HCT116 (cell line): ENCODE measurements around the gene KLF11. TPM values are rescaled to one million over a fixed set of nuclear protein-coding genes. Genes with fewer than 3 reads are reported as not detected.
A peak's percentile ranks its signal among the peaks of the same experiment; 100 is the strongest.

ENCODE experiments used
- ATAC-seq: fragments of 200-7000 bp; cut with Tn5 transposase; 2 replicates; pipeline ENCODE4 v1.9.1; 2020; ENCODE audit warnings: mild to moderate bottlenecking, moderate library complexity
- BruUV-seq: library from RNA; stranded (reverse); fragments of 400-500 nt; replicated peaks from 2 replicates; lab custom pipeline; 2021; lab: Mats Ljungman, UMichigan
- CTCF ChIA-PET: fragments of 300-600 bp; sonication (Branson Sonifier 250); formaldehyde crosslinking; loops from one replicate; lab custom pipeline; 2021; ENCODE audit warnings: antibody characterized with exemption; lab: Charles Lee
- POLR2A ChIA-PET: fragments of 300-600, 350-600 bp; sonication (Branson Sonifier 250); formaldehyde crosslinking; loops from one replicate; lab custom pipeline; 2021; ENCODE audit warnings: antibody characterized with exemption; lab: Charles Lee
- RAD21 ChIA-PET, 2 experiments: fragments of 300-600 bp; sonication (Branson Sonifier 250); formaldehyde crosslinking; loops; one replicate each; lab custom pipeline; 2023; ENCODE audit warnings: low total read pairs in 2 of 2; ENCODE audit not compliant: uncharacterized antibody in 2 of 2, unreplicated experiment in 2 of 2, low non-redundant PET in 1 of 2; lab: Charles Lee
- DNase-seq: peaks from one replicate; pipeline ENCODE4 v3.0.0-alpha.2; 2010; ENCODE audit warnings: low read depth, low spot score
- H2AFZ ChIP-seq: fragments of 200-600 bp; shearing (Covaris generic), sonication (generic); 2 replicates; pipeline ENCODE4 v1.6.1; 2017; ENCODE audit warnings: low read depth, mixed run types, mixed read lengths, antibody characterized with exemption, low read length; ENCODE audit not compliant: poor library complexity, severe bottlenecking
- H3K27ac ChIP-seq: 2 replicates; pipeline ENCODE4 v1.5.1; 2012; ENCODE audit warnings: low read depth, low read length
- H3K27me3 ChIP-seq: fragments of 200-600 bp; sonication (generic); 2 replicates; pipeline ENCODE4 v1.6.1; 2016; ENCODE audit warnings: mixed run types, low read length, mixed read lengths; ENCODE audit not compliant: insufficient read depth
- H3K36me3 ChIP-seq, 2 experiments: fragments of 200-500 bp in 1 of 2; fragments of 200-600 bp in 1 of 2; sonication (Bioruptor generic) in 1 of 2; sonication (generic) in 1 of 2; 2 replicates each; pipeline versions ENCODE4 v1.5.1 to v1.6.1; 2014 to 2016; ENCODE audit warnings: low read length in 2 of 2, inconsistent platforms in 1 of 2, mixed read lengths in 1 of 2, mixed run types in 1 of 2; ENCODE audit not compliant: insufficient read depth in 2 of 2, control insufficient read depth in 1 of 2
- H3K4me1 ChIP-seq, 2 experiments: fragments of 200-600 bp in 1 of 2; sonication (generic) in 1 of 2; 2 replicates each; pipeline versions ENCODE4 v1.5.1 to v1.6.1; 2012 to 2017; ENCODE audit warnings: low read length in 2 of 2, inconsistent platforms in 1 of 2, mild to moderate bottlenecking in 1 of 2, mixed read lengths in 1 of 2, mixed run types in 1 of 2, moderate library complexity in 1 of 2; ENCODE audit not compliant: insufficient read depth in 2 of 2, control insufficient read depth in 1 of 2
- H3K4me2 ChIP-seq: fragments of 200-600 bp; sonication (generic); 2 replicates; pipeline ENCODE4 v1.6.1; 2017; ENCODE audit warnings: mixed run types, low read length, mixed read lengths
- H3K4me3 ChIP-seq, 2 experiments: fragments of 200-600 bp in 1 of 2; sonication (generic) in 1 of 2; replicated peaks in 1 of 2; 2 replicates each; pipeline ENCODE4 v1.5.1; 2011 to 2016; ENCODE audit warnings: low read length in 2 of 2, control low read depth in 1 of 2, low read depth in 1 of 2, mild to moderate bottlenecking in 1 of 2, mixed read lengths in 1 of 2, mixed run types in 1 of 2
- H3K79me2 ChIP-seq: fragments of 200-600 bp; sonication (generic); 2 replicates; pipeline ENCODE4 v1.6.1; 2017; ENCODE audit warnings: mild to moderate bottlenecking, mixed run types, low read length, moderate library complexity, mixed read lengths; ENCODE audit not compliant: insufficient read depth
- H3K9ac ChIP-seq: fragments of 200-600 bp; sonication (generic); 2 replicates; pipeline ENCODE4 v1.6.1; 2016; ENCODE audit warnings: low read length, mixed read lengths
- H3K9me2 ChIP-seq: fragments of 200-600 bp; sonication (generic), shearing (Covaris generic); 2 replicates; pipeline ENCODE4 v1.6.1; 2017; ENCODE audit warnings: mixed run types, mild to moderate bottlenecking, moderate library complexity; ENCODE audit not compliant: insufficient read depth
- H3K9me3 ChIP-seq, 2 experiments: fragments of 200-500 bp in 1 of 2; fragments of 200-600 bp in 1 of 2; sonication (Bioruptor generic) in 1 of 2; sonication (generic) in 1 of 2; 2 replicates each; pipeline ENCODE4 v1.6.1; 2014 to 2017; ENCODE audit warnings: low read length in 2 of 2, mixed read lengths in 2 of 2, inconsistent platforms in 1 of 2, low read depth in 1 of 2, mild to moderate bottlenecking in 1 of 2, mixed run types in 1 of 2, moderate library complexity in 1 of 2; ENCODE audit not compliant: control insufficient read depth in 1 of 2, insufficient read depth in 1 of 2
- H4K20me1 ChIP-seq: fragments of 200-600 bp; sonication (generic), shearing (Covaris generic); 2 replicates; pipeline ENCODE4 v1.6.1; 2017; ENCODE audit warnings: mixed run types, mild to moderate bottlenecking, moderate library complexity; ENCODE audit not compliant: insufficient read depth
- ATF3 ChIP-seq: IDR thresholded peaks from 2 replicates; pipeline ENCODE4 v1.6.1; 2012
- CEBPB ChIP-seq: IDR thresholded peaks from 2 replicates; pipeline ENCODE4 v1.6.1; 2012; ENCODE audit warnings: low read depth
- EZH2 ChIP-seq: fragments of 200-600 bp; sonication (generic); IDR thresholded peaks from 2 replicates; pipeline ENCODE4 v1.6.1; 2017; ENCODE audit warnings: antibody characterized with exemption, mixed run types
- FOSL1 ChIP-seq: IDR thresholded peaks from 2 replicates; pipeline ENCODE4 v1.6.1; 2012; ENCODE audit warnings: low read depth
- POLR2A ChIP-seq: IDR thresholded peaks from 2 replicates; pipeline ENCODE4 v1.7.0; 2011; ENCODE audit warnings: borderline replicate concordance; ENCODE audit not compliant: insufficient read depth, insufficient read length; ENCODE audit errors: extremely low read depth
- SP1 ChIP-seq: IDR thresholded peaks from 2 replicates; pipeline ENCODE4 v1.6.1; 2012; ENCODE audit warnings: low read depth
- SRF ChIP-seq: IDR thresholded peaks from 2 replicates; pipeline ENCODE4 v1.6.1; 2012; ENCODE audit warnings: low read depth
- TCF7L2 ChIP-seq: IDR thresholded peaks from 2 replicates; pipeline ENCODE4 v1.7.0; 2011; ENCODE audit warnings: borderline replicate concordance, inconsistent platforms; ENCODE audit not compliant: insufficient read depth, insufficient read length; ENCODE audit errors: extremely low read depth
- intact Hi-C: fragments of 100-400 bp; cut with micrococcal nuclease; formaldehyde crosslinking; loops from 2 replicates; pipeline ENCODE4 v1.10.0; 2022
- total RNA-seq: library from RNA; stranded (reverse); gene quantifications from one replicate; pipeline ENCODE4 v1.2.1, GENCODE V29; 2021; ENCODE audit not compliant: unreplicated experiment
- TF ChIP-seq, protein P1 (sequence below), 3 experiments: fragments of 200-600 bp in 1 of 3; sonication (generic) in 1 of 3; IDR thresholded peaks in 2 of 3; conservative IDR thresholded peaks in 1 of 3; 2 replicates each; pipeline ENCODE4 v1.5.1; 2012 to 2017; ENCODE audit warnings: low read depth in 2 of 3, low read length in 2 of 3, antibody characterized with exemption in 1 of 3, borderline replicate concordance in 1 of 3, control low read depth in 1 of 3, mild to moderate bottlenecking in 1 of 3, mixed read lengths in 1 of 3, mixed run types in 1 of 3, moderate library complexity in 1 of 3; ENCODE audit not compliant: insufficient read depth in 1 of 3

The KLF11 gene
- total RNA-seq, 1 experiment from 2014 or later: 9.0 TPM

GRCh38 chr2:10101491-10101890 lies 58.1 kb downstream of the KLF11 start:
- TF ChIP-seq EZH2 (no peak), SRF (no peak)
- CTCF ChIA-PET: interaction anchor here (1.4 to 2.4 kb wide), 2 partner anchors 29 to 307 kb away, joined by 3 to 7 read pairs; no protein-coding TSS in a partner anchor
- H3K9ac ChIP-seq: no peak overlapping the region
- RAD21 ChIA-PET: no interaction called here
- no peak overlapping the region for H3K4me3 ChIP-seq
- no peaks in the 10 kb centered on the region for H3K36me3 ChIP-seq
- intact Hi-C loops: no loop called here
- H3K27me3 ChIP-seq: no peaks in the 10 kb centered on the region
- POLR2A ChIA-PET: no interaction called here
- no peak overlapping the region for H3K4me2 ChIP-seq
- no peak overlapping the region for H3K27ac ChIP-seq
- peaks cover 6 to 20% of the 10 kb centered on the region in 2 experiments; a peak in 3 of 4 replicates for H3K4me1 ChIP-seq
- DNase-seq (no peak), ATAC-seq (no peak)
- H2AFZ ChIP-seq: no peak overlapping the region
- no peaks in the 10 kb centered on the region for H3K79me2 ChIP-seq
- H3K9me2 ChIP-seq: no peaks in the 10 kb centered on the region
- no peaks in the 10 kb centered on the region for H4K20me1 ChIP-seq
- no TSS peak for BruUV-seq
- no peaks in the 10 kb centered on the region for H3K9me3 ChIP-seq

DNA sequence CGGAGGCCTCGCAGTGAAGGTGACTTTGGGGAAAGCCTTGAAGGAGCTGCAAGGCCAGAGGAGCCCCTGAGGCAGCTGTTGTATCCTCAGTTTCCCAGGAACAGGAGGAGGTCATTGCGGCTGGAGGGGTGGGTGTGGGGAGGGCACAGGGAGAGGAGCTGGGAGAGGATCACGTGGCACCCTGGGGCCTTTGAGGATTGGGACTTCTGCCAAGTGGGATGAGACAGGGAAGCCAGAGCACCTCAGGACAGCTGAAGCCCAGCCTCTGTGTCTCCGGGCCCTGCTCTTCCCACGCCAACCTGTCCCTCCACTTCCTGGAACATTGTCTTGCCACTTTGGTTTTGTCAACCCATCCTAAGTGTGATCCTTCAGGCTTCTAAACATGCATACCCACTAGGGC lies 59.8 kb downstream of the KLF11 start:
- no peak overlapping the region for H3K27ac ChIP-seq
- H3K36me3 ChIP-seq: no peaks in the 10 kb centered on the region
- RAD21 ChIA-PET: no interaction called here
- no peak overlapping the region for H3K4me3 ChIP-seq
- no peak overlapping the region for H3K4me2 ChIP-seq
- no peaks in the 10 kb centered on the region for H3K27me3 ChIP-seq
- intact Hi-C loops: no loop called here
- H3K9ac ChIP-seq: no peak overlapping the region
- H2AFZ ChIP-seq: no peak overlapping the region
- ATAC-seq (0 out of 2 replicates have a peak, but pooled peaks have one; percentile 24), DNase-seq (no peak)
- no peaks in the 10 kb centered on the region for H3K9me3 ChIP-seq
- H3K9me2 ChIP-seq: no peaks in the 10 kb centered on the region
- TF ChIP-seq SP1: no peak
- no peak for TF ChIP-seq TCF7L2
- TF ChIP-seq, protein P1, sequence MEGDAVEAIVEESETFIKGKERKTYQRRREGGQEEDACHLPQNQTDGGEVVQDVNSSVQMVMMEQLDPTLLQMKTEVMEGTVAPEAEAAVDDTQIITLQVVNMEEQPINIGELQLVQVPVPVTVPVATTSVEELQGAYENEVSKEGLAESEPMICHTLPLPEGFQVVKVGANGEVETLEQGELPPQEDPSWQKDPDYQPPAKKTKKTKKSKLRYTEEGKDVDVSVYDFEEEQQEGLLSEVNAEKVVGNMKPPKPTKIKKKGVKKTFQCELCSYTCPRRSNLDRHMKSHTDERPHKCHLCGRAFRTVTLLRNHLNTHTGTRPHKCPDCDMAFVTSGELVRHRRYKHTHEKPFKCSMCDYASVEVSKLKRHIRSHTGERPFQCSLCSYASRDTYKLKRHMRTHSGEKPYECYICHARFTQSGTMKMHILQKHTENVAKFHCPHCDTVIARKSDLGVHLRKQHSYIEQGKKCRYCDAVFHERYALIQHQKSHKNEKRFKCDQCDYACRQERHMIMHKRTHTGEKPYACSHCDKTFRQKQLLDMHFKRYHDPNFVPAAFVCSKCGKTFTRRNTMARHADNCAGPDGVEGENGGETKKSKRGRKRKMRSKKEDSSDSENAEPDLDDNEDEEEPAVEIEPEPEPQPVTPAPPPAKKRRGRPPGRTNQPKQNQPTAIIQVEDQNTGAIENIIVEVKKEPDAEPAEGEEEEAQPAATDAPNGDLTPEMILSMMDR (IDR thresholded peaks at IDR 0.05 in 2 of 3, conservative IDR thresholded peaks at IDR 0.05 in 1 of 3; ENCODE audit: borderline replicate concordance in 1 of 3, insufficient read depth in 1 of 3, low read depth in 2 of 3, low read length in 2 of 3): no peak
- no peak for TF ChIP-seq ATF3
- no peak for TF ChIP-seq CEBPB
- no peak for TF ChIP-seq POLR2A
- no peak for TF ChIP-seq FOSL1
- POLR2A ChIA-PET: no interaction called here
- H4K20me1 ChIP-seq: no peaks in the 10 kb centered on the region
- CTCF ChIA-PET: interaction anchor here (1.8 to 2.4 kb wide), 2 partner anchors 30 to 332 kb away, joined by 3 to 7 read pairs; no protein-coding TSS in a partner anchor
- BruUV-seq: no TSS peak
- peaks cover 7 to 19% of the 10 kb centered on the region in 2 experiments; a peak in 3 of 4 replicates for H3K4me1 ChIP-seq
- H3K79me2 ChIP-seq: no peaks in the 10 kb centered on the region

Other genes starting within 250 kb of the KLF11 start
- 27.9 TPM for gene TAF1B, start 200.1 kb upstream of the KLF11 start, total RNA-seq
- 8.5 TPM for gene GRHL1, start 91.9 kb upstream of the KLF11 start, total RNA-seq
- 3.7 TPM for gene CYS1, start 36.9 kb downstream of the KLF11 start, total RNA-seq
- 330 TPM for gene RRM2, start 79.2 kb downstream of the KLF11 start, total RNA-seq